Measurements from ENCODE around the gene GJA3.

DNA sequence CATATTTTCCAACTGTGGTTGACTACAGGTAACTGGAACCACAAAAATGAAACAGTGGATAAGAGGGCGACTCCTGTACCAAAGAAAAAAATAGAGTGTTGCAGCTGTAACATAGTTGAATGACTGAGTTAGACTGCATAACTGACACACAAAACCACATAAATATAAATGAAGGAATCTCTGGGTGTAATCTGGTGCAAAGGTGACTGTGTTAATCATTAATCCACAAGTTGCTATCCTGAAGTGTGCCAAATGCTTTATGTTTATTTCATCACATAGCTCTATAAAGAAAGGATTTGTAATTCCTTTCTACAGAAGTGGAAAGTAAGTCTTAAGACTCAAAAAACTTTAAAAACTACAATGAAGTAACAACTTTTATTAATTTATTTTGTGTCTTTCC is 37.9 kb upstream of the GJA3 start:
- no peak for TF ChIP-seq POLR2A (IDR thresholded peaks at IDR 0.05)
- TF ChIP-seq, protein P1, sequence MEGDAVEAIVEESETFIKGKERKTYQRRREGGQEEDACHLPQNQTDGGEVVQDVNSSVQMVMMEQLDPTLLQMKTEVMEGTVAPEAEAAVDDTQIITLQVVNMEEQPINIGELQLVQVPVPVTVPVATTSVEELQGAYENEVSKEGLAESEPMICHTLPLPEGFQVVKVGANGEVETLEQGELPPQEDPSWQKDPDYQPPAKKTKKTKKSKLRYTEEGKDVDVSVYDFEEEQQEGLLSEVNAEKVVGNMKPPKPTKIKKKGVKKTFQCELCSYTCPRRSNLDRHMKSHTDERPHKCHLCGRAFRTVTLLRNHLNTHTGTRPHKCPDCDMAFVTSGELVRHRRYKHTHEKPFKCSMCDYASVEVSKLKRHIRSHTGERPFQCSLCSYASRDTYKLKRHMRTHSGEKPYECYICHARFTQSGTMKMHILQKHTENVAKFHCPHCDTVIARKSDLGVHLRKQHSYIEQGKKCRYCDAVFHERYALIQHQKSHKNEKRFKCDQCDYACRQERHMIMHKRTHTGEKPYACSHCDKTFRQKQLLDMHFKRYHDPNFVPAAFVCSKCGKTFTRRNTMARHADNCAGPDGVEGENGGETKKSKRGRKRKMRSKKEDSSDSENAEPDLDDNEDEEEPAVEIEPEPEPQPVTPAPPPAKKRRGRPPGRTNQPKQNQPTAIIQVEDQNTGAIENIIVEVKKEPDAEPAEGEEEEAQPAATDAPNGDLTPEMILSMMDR (IDR thresholded peaks at IDR 0.05 in 4 of 5, conservative IDR thresholded peaks at IDR 0.05 in 1 of 5), result no peak
